H9 (cell line): ENCODE results near the gene MOB3B. TPM values are rescaled to one million over a fixed set of nuclear protein-coding genes. Genes with fewer than 3 reads are reported as not detected.

Source experiments
- DNase-seq: peaks from one replicate; pipeline ENCODE4 v3.0.0-alpha.2; 2017
- H2AFZ ChIP-seq: one replicate; pipeline ENCODE4 v1.6.1; 2013; ENCODE audit warnings: mild to moderate bottlenecking, low read length, control low read depth, moderate library complexity
- H2AK5ac ChIP-seq: 2 replicates; pipeline ENCODE4 v1.6.1; 2013; ENCODE audit warnings: low read length, control low read depth, mixed read lengths; ENCODE audit not compliant: insufficient read length
- H2BK120ac ChIP-seq: one replicate; pipeline ENCODE4 v1.6.1; 2013; ENCODE audit warnings: low read depth, mild to moderate bottlenecking, low read length, control low read depth, inconsistent platforms; ENCODE audit not compliant: poor library complexity, severe bottlenecking
- H2BK12ac ChIP-seq: 2 replicates; pipeline ENCODE4 v1.6.1; 2013; ENCODE audit warnings: low read length, control low read depth, mixed read lengths, low read depth; ENCODE audit not compliant: insufficient read length
- H2BK15ac ChIP-seq: 2 replicates; pipeline ENCODE4 v1.6.1; 2013; ENCODE audit warnings: low read depth, low read length, control low read depth
- H2BK20ac ChIP-seq: one replicate; pipeline ENCODE4 v1.6.1; 2013; ENCODE audit warnings: low read depth, mild to moderate bottlenecking, low read length, control low read depth, inconsistent platforms; ENCODE audit not compliant: poor library complexity, severe bottlenecking
- H2BK5ac ChIP-seq: 2 replicates; pipeline ENCODE4 v1.6.1; 2013; ENCODE audit warnings: low read length, control low read depth, mixed read lengths; ENCODE audit not compliant: insufficient read length
- H3K14ac ChIP-seq: 2 replicates; pipeline ENCODE4 v1.6.1; 2013; ENCODE audit warnings: low read length, control low read depth; ENCODE audit not compliant: insufficient read depth
- H3K18ac ChIP-seq: 2 replicates; pipeline ENCODE4 v1.6.1; 2013; ENCODE audit warnings: low read depth, mild to moderate bottlenecking, mixed read lengths, low read length, control low read depth; ENCODE audit not compliant: insufficient read length
- H3K23ac ChIP-seq: 2 replicates; pipeline ENCODE4 v1.6.1; 2013; ENCODE audit warnings: low read length, control low read depth, mixed read lengths, low read depth; ENCODE audit not compliant: insufficient read length
- H3K23me2 ChIP-seq: 2 replicates; pipeline ENCODE4 v1.6.1; 2013; ENCODE audit warnings: low read depth, mild to moderate bottlenecking, mixed read lengths, low read length, control low read depth; ENCODE audit not compliant: insufficient read length, poor library complexity, severe bottlenecking
- H3K27ac ChIP-seq: 2 replicates; pipeline ENCODE4 v1.5.1; 2013; ENCODE audit warnings: low read length, control low read depth, mixed read lengths, low read depth; ENCODE audit not compliant: insufficient read length
- H3K27me3 ChIP-seq: 2 replicates; pipeline ENCODE4 v1.6.1; 2013; ENCODE audit warnings: low read length, control low read depth, inconsistent platforms; ENCODE audit not compliant: insufficient read depth
- H3K4ac ChIP-seq: 2 replicates; pipeline ENCODE4 v1.6.1; 2013; ENCODE audit warnings: low read depth, mild to moderate bottlenecking, control low read depth, inconsistent platforms, low read length, moderate library complexity
- H3K4me1 ChIP-seq: 2 replicates; pipeline ENCODE4 v1.6.1; 2013; ENCODE audit warnings: low read length, control low read depth, inconsistent platforms; ENCODE audit not compliant: insufficient read depth
- H3K4me2 ChIP-seq: 2 replicates; pipeline ENCODE4 v1.6.1; 2013; ENCODE audit warnings: low read length, control low read depth, mixed read lengths; ENCODE audit not compliant: insufficient read length, insufficient read depth
- H3K56ac ChIP-seq: 2 replicates; pipeline ENCODE4 v1.6.1; 2013; ENCODE audit warnings: low read depth, mild to moderate bottlenecking, mixed read lengths, low read length, control low read depth; ENCODE audit not compliant: insufficient read length
- H3K79me1 ChIP-seq: 2 replicates; pipeline ENCODE4 v1.6.1; 2013; ENCODE audit warnings: low read depth, mild to moderate bottlenecking, moderate library complexity, low read length, control low read depth, inconsistent platforms; ENCODE audit not compliant: insufficient read depth, poor library complexity, severe bottlenecking
- H3K79me2 ChIP-seq: 2 replicates; pipeline ENCODE4 v1.6.1; 2013; ENCODE audit warnings: low read length, control low read depth, inconsistent platforms; ENCODE audit not compliant: insufficient read depth
- H3K9ac ChIP-seq: 2 replicates; pipeline ENCODE4 v1.6.1; 2013; ENCODE audit warnings: low read length, control low read depth, mixed read lengths; ENCODE audit not compliant: insufficient read length; ENCODE audit errors: extremely low read depth
- H3K9me3 ChIP-seq: one replicate; pipeline ENCODE4 v1.6.1; 2013; ENCODE audit warnings: low read depth, low read length, inconsistent platforms; ENCODE audit not compliant: control insufficient read depth
- H3T11ph ChIP-seq: one replicate; pipeline ENCODE4 v1.6.1; 2013; ENCODE audit warnings: mild to moderate bottlenecking, low read length, control low read depth, inconsistent platforms
- H4K20me1 ChIP-seq: one replicate; pipeline ENCODE4 v1.6.1; 2013; ENCODE audit not compliant: control insufficient read depth, insufficient read length, insufficient read depth
- H4K5ac ChIP-seq: 2 replicates; pipeline ENCODE4 v1.6.1; 2013; ENCODE audit warnings: low read depth, mild to moderate bottlenecking, mixed read lengths, low read length, control low read depth; ENCODE audit not compliant: insufficient read length
- H4K8ac ChIP-seq: replicated peaks from 2 replicates; pipeline ENCODE4 v1.6.1; 2013; ENCODE audit warnings: low read length, control low read depth, mixed read lengths, low read depth; ENCODE audit not compliant: insufficient read length
- H4K91ac ChIP-seq: 2 replicates; pipeline ENCODE4 v1.6.1; 2013; ENCODE audit warnings: low read depth, mild to moderate bottlenecking, moderate library complexity, mixed read lengths, low read length, control low read depth; ENCODE audit not compliant: insufficient read length
- H3K27ac Mint-ChIP-seq, 3 experiments: 2 replicates in 2 of 3; 3 replicates in 1 of 3; pipeline ENCODE4 v1.8.0; 2020 to 2021; ENCODE audit warnings: mixed read lengths in 3 of 3, mild to moderate bottlenecking in 1 of 3, moderate library complexity in 1 of 3
- H3K27me3 Mint-ChIP-seq: 2 replicates; pipeline ENCODE4 v1.8.0; 2021; ENCODE audit warnings: low read depth, mild to moderate bottlenecking, moderate library complexity, mixed read lengths
- H3K36me3 Mint-ChIP-seq, 3 experiments: 2 replicates in 2 of 3; 3 replicates in 1 of 3; pipeline ENCODE4 v1.8.0; 2020 to 2021; ENCODE audit warnings: low read depth in 3 of 3, mixed read lengths in 3 of 3; ENCODE audit not compliant: insufficient read depth in 1 of 3
- H3K4me1 Mint-ChIP-seq, 2 experiments: 2 replicates each; pipeline ENCODE4 v1.8.0; 2020; ENCODE audit warnings: mixed read lengths in 2 of 2
- H3K4me3 Mint-ChIP-seq, 2 experiments: 2 replicates in 1 of 2; 3 replicates in 1 of 2; pipeline ENCODE4 v1.8.0; 2020 to 2021; ENCODE audit warnings: mild to moderate bottlenecking in 2 of 2, mixed read lengths in 2 of 2, moderate library complexity in 1 of 2
- H3K9me3 Mint-ChIP-seq, 2 experiments: 2 replicates in 1 of 2; 3 replicates in 1 of 2; pipeline ENCODE4 v1.8.0; 2020; ENCODE audit warnings: mild to moderate bottlenecking in 2 of 2, mixed read lengths in 2 of 2, moderate library complexity in 1 of 2
- WGBS: extraction: QIAGEN DNeasy Blood & Tissue Kit; methylation state at CpG from one replicate; pipeline ENCODE4 v1.1.7; 2013; ENCODE audit warnings: missing lambda C conversion rate, low lambda C conversion rate, mixed read lengths; ENCODE audit not compliant: insufficient read length; ENCODE audit errors: extremely low coverage; 5-methylcytosine and 5-hydroxymethylcytosine counted together
- total RNA-seq: library from RNA; stranded (reverse); gene quantifications from 2 replicates; pipeline ENCODE4 v1.2.1, GENCODE V29; 2021
- TF ChIP-seq, protein P1 (sequence below): fragments of 200-600 bp; sonication (generic); conservative IDR thresholded peaks from 3 replicates; pipeline ENCODE4 v1.8.0; 2021; ENCODE audit warnings: antibody characterized with exemption, mild to moderate bottlenecking

The MOB3B gene
- total RNA-seq, 1 experiment from 2014 or later: 9.8 TPM

GRCh38 chr9:27519466-27520465 is 9.8 kb downstream of the MOB3B start:
- Histone ChIP-seq H2BK20ac (no peak overlapping the region), H2BK15ac (no peak overlapping the region), H3K9me3 (no peaks in the 10 kb centered on the region), H3K56ac (no peak overlapping the region), H3K9ac (no peak overlapping the region), H3T11ph (no peak overlapping the region), H3K23me2 (no peaks in the 10 kb centered on the region), H3K18ac (no peak overlapping the region), H3K4me2 (no peak overlapping the region), H3K4ac (no peak overlapping the region), H2AFZ (no peak overlapping the region), H2BK12ac (no peak overlapping the region), H3K79me2 (peaks cover 6% of the 10 kb centered on the region; the same call in 1 of the 2 replicates), H4K20me1 (no peaks in the 10 kb centered on the region), H3K23ac (no peak overlapping the region), H2BK5ac (no peak overlapping the region), H4K8ac (no peak overlapping the region), H3K27me3 (no peaks in the 10 kb centered on the region), H4K91ac (no peak overlapping the region), H2BK120ac (no peak overlapping the region), H4K5ac (no peak overlapping the region), H3K4me1 (no peaks in the 10 kb centered on the region; the same call in 1 of the 2 replicates), H3K14ac (no peak overlapping the region), H3K79me1 (no peaks in the 10 kb centered on the region), H2AK5ac (no peak overlapping the region), H3K27ac (no peak overlapping the region)
- H3K4me3 Mint-ChIP-seq: no peak overlapping the region
- TF ChIP-seq, protein P1, sequence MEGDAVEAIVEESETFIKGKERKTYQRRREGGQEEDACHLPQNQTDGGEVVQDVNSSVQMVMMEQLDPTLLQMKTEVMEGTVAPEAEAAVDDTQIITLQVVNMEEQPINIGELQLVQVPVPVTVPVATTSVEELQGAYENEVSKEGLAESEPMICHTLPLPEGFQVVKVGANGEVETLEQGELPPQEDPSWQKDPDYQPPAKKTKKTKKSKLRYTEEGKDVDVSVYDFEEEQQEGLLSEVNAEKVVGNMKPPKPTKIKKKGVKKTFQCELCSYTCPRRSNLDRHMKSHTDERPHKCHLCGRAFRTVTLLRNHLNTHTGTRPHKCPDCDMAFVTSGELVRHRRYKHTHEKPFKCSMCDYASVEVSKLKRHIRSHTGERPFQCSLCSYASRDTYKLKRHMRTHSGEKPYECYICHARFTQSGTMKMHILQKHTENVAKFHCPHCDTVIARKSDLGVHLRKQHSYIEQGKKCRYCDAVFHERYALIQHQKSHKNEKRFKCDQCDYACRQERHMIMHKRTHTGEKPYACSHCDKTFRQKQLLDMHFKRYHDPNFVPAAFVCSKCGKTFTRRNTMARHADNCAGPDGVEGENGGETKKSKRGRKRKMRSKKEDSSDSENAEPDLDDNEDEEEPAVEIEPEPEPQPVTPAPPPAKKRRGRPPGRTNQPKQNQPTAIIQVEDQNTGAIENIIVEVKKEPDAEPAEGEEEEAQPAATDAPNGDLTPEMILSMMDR: no peak
- peaks cover 11 to 19% of the 10 kb centered on the region in 2 experiments for H3K4me1 Mint-ChIP-seq
- no CpG with 5 or more reads among the region's 10 CpGs for WGBS
- no peaks in the 10 kb centered on the region for H3K27me3 Mint-ChIP-seq
- H3K36me3 Mint-ChIP-seq: no peaks in the 10 kb centered on the region; a peak in 1 of 7 replicates
- DNase-seq: no peak
- H3K27ac Mint-ChIP-seq: no peak overlapping the region; a peak in 1 of 7 replicates
- no peaks in the 10 kb centered on the region for H3K9me3 Mint-ChIP-seq
